Right renal cortex interstitium (tissue), 3 donors: Measurements from ENCODE around the gene ZMIZ1. TPM values are rescaled to one million over a fixed set of nuclear protein-coding genes. Genes with fewer than 3 reads are reported as not detected.

Experiments used
- DNase-seq, 3 donors: peaks; one replicate each; pipeline ENCODE4 v3.0.0-alpha.2; 2013; ENCODE audit warnings: low read depth in 3 of 3, low spot score in 2 of 3
- polyA plus RNA-seq, 3 donors: library from polyadenylated mRNA; unstranded; fragments of 120-200 nt; gene quantifications; one replicate each; pipeline ENCODE4 v1.2.1, GENCODE V29; 2013; ENCODE audit not compliant: insufficient read length in 3 of 3

ZMIZ1 gene
- polyA plus RNA-seq, 3 donors: 59.3 to 61.1 (median 61.0) TPM

DNA sequence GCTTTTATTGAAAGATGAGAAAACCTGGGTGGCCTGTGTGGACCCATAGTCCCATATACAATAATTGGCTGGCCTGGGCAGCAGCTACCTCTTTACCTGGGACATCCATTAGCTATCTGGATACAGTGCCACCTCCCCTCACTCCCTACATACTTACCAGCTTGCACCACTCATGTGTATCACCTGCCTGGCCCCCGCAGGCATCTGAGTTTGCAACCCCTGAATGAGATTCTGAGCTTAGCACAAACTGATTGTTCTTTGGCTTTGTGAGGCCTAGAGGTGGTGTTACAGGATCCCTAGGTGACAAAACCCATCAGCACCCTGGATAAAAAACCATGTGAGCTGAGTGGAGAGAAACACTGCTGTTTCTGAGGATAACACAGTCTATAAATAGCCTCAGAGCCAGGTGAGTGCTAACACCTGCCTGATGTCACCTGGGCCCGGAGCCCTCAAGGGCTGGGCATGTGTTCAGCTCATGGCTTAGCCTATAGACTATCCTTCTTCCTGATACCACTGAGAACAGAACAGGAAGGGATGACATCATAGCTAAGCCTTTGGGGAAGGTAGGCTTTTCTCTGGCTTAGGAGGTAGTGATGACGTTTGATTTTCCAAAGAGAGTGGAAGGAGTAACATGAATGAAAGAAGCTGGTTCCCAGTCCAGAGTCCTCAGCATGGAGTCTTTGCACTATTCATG lies 275.9 kb downstream of the ZMIZ1 start:
- no peak for DNase-seq

DNA sequence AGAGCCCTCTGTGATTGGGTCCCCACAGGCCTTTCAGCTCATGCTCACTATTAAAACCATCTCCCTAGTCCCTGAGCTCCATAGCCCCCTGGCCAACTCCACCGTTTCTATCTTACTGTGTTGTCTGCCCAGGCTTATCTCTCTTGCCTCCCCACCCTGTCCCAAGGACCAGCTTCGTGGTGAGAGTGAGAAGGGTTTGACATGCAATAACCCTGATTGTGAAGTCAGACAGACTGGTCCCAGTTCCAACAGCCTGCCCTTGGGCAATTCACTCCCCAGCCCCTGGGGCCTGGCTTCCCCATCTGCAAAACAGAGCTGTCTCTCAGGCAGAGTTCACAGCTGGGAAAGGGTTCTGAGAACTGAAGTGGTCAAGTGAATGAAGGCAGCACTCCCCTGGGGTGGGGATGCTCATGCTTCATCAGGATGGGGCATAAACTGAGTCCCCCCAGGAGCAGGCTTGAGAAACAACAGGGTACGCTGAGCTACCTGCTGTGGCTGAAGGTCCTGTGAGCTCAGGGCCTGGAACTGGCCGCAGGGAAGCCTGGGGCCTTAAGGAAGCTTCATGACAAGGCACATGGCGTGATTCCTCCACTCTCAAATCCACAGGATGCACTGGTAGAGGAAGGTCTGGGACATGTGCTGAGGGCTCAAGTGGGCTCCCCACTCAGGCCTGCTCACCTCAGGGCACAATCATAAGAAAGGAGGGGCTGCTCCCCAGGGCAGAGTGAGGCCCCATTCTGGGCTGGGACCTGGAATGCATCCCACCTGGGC lies 276.7 kb downstream of the ZMIZ1 start:
- DNase-seq: no peak

DNA sequence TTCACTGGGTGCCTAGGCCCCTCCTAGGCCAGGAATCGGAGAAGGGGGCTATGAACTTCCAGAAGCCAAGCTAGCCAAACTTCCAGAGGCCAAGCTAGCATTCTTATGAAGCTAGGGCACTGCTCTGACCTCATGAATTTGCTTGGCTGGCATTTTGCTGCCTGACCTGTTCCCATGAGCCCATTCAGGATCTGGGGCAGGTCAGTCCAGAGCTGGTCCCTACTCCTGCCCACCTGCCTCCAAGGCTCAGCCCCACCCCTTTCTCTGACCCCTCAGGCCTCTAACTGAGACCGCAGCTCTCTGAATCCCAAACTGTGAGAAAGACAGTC lies 277.2 kb downstream of the ZMIZ1 start:
- no peak for DNase-seq

DNA sequence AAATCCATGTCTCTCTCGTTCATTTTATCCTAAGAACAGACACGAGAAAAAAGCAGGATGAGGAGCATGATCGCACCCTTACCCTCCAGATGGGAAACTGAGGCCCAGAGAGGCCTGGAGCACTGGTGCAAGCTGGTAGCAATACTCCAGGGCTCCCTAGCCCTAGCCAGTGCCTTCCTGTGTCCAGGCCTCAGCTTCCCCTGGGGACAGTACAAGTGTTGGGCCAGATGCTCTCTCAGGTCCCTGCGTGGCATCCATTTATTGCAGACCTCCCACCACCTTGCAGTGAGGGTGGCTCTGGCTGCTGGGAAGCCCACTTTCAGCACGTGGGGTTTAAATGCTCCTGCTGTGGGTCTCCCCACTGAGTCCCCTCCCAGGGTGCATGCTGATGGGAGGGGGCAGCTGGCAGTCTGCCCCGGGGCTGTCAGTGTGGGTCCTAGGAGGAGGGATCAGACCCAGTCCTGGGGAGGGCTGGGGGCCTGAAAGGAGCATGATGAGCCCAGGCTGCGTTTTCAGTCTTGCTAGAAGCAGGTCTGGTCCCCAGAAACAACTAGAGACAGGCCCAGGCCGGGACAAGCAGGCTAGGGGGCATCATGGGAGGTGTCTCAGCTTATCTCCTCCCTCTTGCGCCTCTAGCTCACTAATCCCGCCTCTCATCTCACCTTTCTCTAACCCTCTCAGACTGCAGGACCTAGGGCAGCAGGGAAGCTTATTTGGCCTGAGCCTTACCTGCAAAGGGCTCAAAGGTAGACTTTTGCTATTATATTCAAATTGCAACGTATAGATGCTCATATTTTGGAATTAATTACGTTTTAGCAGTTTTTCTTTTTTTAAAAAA lies 277.8 kb downstream of the ZMIZ1 start:
- DNase-seq: no peak

DNA sequence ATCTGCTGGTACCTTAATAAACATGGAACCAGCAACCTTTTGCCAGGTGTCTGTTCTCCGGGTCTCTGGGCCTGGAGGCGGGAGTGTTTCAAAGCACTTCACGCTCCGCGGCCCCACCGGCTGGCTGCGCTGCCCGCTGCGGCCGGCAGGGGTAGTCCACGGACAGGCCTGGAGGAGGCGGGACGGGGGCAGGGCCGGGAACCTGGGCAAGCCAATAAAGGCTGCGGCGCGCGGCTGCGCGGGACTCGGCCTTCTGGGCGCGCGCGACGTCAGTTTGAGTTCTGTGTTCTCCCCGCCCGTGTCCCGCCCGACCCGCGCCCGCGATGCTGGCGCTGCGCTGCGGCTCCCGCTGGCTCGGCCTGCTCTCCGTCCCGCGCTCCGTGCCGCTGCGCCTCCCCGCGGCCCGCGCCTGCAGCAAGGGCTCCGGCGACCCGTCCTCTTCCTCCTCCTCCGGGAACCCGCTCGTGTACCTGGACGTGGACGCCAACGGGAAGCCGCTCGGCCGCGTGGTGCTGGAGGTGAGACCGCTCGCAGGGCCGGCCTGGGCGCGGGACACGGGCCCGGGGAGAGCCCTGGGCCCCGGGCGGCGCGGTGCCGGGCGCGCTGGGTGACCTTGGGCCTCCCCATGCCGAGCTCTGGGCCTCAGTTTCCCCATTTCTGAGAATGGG lies 278.6 kb downstream of the ZMIZ1 start, which contains the start of gene PPIF:
TSS of gene PPIF (plus strand) at position 244 of the 668 bp plus-strand sequence. CDS start at position 324, 80 bp downstream.
- peak; percentile 75 to 82 (median 76) for DNase-seq

DNA sequence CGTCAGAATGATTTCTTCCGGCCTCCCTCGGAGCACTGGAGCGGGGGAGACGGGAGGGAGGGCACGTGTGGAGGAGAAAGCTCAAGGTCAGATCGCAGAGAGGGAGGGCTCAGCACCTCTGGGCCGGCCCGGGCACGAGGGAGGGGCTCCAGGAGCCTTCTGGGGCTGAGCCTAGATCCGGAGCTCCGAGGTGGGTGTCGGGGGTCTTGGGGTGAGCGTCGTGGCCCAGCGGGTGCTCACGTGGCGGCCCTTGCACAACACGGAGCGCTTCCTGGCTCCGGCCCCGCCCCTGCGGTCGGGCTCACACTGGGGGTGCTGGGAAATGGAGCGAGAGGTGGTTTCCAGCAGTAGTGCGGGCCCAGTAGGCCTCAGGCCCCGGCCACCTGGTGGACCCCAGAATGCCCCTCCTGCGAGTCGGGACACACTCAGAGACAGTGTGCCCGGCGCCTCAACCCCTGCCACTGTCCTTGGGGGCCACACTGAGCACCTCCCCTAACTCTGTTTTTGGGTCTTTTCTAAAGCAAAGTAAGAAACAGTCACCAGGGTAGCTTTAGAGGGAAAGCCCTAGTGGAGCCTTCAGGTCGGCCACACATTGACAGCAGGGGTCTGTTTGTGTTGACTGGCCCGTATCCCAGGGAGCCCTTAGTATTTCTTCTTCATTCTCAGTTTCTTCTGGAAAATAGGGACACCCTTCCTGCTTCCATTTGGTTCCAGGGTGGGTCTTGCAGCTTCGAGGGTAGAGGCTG lies 279.3 kb downstream of the ZMIZ1 start:
- DNase-seq: no peak

DNA sequence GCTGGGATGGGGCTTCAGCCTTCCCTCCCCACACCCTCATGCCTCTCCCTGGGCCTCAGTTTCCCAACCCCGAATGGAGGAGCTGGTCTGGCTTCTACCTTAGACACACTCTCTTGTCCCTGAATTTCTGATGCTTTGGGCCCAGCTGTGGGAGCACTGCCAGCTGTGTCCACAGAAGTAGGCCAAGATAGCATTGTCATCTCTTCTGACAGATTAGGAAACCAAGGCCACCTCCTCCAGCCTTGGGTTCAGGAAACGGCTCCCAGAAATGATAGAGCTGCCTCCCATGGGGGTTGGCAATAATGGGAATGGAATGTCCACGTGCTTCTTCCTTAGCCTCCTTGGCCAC lies 279.8 kb downstream of the ZMIZ1 start:
- no peak for DNase-seq

DNA sequence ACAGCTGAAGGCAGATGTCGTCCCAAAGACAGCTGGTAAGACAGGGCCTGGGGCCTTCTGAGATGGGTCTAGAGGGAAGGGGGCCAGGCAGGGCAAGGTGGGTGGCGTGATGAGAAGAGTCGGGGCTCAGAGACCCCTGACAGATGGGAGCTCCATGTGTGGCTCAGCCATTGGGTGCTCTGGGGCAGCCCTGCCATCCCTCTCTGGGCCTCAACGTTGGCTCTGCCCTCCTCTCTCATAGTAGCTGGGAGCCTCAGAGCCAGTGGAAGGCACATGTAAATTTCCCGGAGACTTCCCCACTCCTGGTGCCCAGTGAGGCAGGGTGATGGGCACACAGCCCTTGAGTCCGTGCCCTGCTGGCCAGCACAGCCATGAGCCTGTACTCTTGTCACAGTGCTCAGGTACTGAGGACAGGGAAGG lies 280.3 kb downstream of the ZMIZ1 start:
- DNase-seq: no peak

DNA sequence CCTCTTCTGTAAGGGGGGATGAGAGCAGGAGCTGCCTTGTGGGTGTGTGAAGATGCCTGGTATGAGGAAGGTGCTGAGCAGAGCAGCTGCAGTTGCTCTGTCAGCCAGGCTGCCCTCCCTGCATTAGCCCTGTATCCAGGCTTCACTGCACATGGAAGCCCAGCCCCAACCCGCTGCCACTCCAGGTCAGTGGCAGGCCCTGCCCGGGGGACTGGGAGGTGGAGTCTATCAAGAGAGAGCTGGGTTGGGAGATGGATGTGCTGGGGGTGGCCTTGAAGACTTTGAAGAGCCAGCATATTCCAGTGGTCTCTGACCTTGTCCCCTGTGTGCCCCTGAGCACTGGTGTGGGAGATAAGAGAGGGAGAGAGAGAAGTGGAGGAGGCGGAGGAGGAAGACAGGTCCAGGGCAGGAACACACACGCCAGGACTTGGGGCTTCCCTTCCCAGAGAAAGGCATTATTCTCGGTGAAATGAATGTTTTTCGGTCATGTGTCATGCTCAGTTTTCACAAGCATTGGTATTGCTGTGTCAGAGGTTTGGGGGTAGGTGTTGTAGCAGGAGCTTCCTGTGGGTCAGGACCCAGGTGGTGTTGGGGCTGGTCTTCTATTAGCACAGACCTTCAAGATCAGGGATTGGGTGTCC lies 281.1 kb downstream of the ZMIZ1 start:
- no peak for DNase-seq

DNA sequence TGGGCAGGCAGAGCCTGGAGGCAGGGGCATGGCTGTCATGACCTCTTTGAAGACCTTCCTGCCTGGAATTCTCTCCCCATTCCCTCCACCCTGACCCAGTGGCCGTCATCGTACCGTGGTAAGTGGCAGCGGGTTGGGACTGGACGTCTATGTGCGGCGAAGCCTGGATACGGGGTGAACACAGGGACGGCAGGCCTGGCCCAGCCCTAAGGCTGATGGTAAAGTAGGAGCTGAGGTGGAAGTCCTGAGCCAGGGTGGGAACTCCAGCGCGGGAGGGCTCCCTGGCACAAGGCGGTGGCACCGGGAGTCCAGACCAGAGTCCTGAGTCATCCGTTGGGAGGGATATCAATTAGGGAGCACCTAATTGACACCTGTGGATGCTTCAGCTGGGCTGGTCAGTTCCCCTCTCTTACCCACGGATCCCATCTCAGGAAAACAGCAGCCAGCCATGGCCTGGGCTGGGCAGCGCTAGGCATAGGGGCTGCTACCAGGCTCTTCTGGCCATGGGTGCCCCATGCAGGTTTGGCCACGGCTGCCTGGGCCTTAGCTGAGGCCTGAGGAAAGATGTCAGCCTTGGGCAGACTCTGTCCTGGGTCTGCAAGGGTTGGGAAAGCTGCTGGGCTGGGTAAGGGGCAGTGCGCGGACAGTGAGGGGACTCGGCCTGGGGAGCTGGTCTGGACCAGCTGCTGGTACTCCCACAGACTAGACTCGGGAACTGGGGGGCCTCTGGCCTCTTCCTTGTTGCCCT lies 281.8 kb downstream of the ZMIZ1 start:
- DNase-seq: no peak

DNA sequence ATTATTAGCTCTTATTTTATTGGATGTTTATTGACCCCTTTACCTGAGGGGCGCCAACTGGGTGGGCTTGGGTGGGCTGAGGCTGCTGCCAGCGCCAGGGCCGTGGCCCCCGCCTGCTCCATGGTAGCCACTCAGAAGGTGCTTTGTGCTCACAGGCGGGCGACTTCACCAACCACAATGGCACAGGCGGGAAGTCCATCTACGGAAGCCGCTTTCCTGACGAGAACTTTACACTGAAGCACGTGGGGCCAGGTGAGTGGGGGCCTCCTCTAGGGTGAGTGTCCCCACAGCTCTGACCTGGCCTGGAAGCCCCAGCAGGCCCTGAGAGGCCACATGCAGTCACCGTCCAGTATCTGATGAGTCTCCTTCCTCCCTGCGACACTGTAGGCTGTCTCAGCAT lies 282.6 kb downstream of the ZMIZ1 start:
- DNase-seq: no peak

DNA sequence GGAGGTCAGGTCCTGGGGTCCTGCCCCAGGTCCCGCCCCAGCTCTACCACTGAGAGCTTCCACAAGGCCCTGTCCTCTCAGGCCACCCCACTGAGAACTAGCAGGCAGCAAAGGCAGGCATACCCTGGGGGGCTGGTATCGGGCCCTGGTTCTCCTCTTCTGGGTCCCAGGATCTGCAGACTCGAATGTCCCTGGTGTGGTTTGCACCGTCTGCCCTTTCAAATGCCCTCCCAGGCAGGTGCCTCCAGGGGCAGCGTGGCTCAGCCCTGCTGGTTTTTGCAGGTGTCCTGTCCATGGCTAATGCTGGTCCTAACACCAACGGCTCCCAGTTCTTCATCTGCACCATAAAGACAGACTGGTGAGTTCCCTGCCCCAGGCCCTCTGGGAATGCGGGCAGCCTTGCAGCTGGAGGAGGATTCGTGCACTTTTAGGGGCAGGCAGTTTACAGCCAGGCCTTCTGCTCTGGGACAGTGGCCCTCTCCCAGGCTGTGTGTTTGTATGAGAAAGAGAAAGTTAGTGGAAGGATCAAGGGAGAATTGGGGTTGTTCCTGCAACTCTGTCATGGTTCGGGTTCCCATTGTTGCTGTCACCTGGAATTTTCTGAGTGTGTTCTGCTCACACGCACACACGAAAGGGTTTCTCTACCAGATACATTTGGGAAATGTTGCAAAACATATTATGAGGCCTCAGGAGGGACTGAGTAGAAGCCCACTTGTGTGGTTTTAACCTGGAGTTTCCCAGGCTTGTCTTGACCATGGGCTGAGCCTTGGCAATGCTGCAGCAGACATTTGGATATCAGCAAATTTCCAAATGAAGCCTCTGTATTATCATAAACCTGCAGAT lies 283.5 kb downstream of the ZMIZ1 start:
- no peak for DNase-seq

DNA sequence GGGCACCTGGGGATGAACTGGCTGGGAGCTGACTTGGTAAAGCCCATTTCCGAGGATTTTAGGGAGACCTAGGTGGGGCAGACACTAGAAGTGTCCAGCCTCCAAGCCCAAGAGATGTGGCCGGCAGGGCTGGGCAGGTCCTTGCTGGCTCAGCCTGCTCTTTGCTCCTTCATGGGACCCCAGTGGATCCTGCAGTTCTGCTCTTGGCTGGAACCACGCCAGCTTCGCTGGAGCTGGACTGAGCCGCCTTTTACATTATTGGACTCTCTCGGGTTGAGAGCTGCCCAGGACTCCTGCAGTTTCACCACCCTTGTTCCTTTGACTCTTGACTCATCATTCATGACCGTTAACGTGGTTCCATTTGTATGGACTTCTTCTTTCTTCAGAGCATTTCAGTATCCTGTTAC lies 284.2 kb downstream of the ZMIZ1 start:
- no peak for DNase-seq

DNA sequence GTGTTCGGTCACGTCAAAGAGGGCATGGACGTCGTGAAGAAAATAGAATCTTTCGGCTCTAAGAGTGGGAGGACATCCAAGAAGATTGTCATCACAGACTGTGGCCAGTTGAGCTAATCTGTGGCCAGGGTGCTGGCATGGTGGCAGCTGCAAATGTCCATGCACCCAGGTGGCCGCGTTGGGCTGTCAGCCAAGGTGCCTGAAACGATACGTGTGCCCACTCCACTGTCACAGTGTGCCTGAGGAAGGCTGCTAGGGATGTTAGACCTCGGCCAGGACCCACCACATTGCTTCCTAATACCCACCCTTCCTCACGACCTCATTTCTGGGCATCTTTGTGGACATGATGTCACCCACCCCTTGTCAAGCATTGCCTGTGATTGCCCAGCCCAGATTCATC lies 285.0 kb downstream of the ZMIZ1 start:
- DNase-seq: no peak

DNA sequence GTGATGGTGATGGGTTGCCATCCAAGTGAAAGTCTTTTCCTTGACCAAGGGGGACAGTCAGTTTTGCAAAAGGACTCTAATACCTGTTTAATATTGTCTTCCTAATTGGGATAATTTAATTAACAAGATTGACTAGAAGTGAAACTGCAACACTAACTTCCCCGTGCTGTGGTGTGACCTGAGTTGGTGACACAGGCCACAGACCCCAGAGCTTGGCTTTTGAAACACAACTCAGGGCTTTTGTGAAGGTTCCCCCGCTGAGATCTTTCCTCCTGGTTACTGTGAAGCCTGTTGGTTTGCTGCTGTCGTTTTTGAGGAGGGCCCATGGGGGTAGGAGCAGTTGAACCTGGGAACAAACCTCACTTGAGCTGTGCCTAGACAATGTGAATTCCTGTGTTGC lies 285.4 kb downstream of the ZMIZ1 start:
- DNase-seq: no peak

DNA sequence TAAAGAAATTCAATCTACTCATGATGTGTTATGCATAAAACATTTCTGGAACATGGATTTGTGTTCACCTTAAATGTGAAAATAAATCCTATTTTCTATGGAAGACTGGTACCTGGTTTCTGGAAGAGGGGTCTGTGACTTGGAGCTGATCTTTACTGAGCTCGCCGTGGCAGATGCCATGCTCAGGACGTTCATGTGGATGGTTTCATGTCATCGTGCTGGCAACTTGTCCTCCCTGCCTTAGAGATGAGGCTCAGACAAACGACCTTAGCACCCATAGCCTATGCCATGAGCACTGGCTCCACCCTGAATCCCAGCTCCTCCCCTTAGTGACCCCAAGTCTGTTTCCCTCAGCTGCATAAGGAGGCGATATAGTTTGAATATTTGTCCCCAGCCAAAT lies 285.8 kb downstream of the ZMIZ1 start:
- no peak for DNase-seq

DNA sequence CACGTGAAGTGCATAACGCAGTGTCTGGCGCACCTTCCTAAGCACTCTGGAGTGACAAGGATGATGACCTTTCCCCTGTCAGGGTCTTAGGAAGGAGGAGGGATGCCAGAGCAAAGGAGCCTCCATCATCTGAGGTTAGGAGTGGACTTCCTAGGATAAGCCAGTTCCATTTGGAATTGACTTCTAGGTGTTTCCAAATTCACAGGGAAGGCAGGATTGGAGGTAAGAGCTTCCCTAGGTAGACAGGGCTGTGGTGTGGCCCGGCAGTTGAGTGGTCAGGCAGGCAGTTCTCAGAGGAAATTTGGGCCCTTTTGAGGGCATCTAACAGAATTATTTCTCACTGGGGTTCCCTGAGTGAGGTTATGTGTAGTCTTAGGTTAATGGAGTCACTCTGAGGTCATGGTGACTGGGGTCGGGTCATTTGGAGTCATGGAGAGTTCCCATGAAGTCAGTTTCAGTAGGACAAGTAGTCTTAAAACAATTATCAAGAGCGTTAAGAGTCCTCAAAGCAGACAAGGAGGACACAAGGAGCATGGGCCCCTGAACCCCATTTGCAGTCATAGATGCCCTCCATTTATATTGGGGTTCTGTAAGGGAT lies 286.8 kb downstream of the ZMIZ1 start:
- DNase-seq: no peak

DNA sequence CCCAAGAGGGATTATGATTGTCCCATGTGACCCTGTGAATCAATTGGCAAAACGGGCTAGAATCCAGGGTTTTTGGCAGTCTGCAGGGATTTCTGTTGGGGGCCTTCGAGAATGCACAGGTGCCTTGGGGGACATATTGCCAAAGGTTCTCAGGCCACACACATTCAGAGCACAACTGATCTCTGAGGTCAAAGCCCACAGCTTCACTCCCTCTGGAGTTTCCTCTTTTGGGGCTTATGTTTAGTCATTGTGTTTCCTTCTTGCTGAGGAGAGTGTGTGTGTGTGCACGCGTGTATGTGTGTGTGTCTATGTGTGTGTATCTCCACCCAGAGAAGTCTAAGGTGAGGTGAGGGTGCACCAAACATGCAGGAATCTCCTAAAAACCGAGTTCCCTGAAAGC lies 287.3 kb downstream of the ZMIZ1 start:
- DNase-seq: no peak
